Measurements from ENCODE around the gene JMJD4. TPM values are rescaled to one million over a fixed set of nuclear protein-coding genes. Genes with fewer than 3 reads are reported as not detected.

The JMJD4 gene
- total and polyA plus RNA-seq, 2 of the 8 experiments (the other 6 are each of a cell fraction or from before 2014, with no cell fraction given), result 13.2 to 23.3 TPM

DNA sequence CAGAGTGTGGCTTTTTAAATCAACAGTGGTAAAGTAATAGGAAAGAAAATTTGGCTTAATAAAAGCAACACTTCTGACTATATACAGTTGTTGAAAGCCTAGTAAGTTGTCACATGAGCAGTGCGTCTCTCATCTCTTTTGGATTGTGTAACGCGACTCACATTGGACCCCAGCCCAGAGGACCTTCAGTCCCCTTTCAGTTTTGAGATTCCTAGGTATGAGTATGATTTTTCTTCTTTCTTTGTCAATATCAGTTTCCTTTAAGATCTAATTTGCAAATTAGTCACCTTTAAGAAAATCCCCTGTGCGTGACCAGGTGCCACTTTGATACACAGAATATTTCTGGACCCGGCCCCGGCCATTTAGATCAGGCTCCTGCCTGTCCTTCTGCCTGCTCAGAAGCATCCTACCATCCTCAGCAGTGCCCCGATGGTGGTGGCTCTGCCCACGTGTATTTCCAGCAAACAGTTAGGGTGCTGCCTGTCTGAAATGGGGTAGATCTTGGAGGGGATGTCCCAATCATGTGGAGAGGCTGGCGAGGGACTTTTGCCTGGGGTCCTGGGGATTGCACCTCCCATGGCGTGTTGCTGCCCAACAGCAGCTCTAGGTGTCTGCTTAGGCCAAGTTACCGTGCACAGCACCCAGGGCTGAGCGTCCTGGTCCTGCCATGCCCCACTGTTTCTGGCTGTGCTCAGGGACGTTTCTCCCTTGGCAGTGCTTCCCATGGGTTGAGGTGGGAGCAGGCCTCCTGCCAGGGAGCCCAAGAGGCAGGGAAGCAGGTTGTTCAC is 21.3 kb upstream of the JMJD4 start:
- Histone ChIP-seq H2BK120ac (replicated peaks; ENCODE audit: low read depth, low read length) (no peak overlapping the region), H3K18ac (ENCODE audit: extremely low read depth, low read length) (no peak overlapping the region), H3K4me2 (ENCODE audit: insufficient read depth in 1 of 2, low read depth in 2 of 2, low read length in 2 of 2) (no peak overlapping the region), H2BK12ac (ENCODE audit: low read depth, low read length) (no peak overlapping the region), H3K4me1 (replicated peaks in 1 of 4; ENCODE audit: control insufficient read depth in 3 of 4, insufficient read depth in 4 of 4, low read length in 3 of 4) (no peaks in the 10 kb centered on the region), H4K20me1 (replicated peaks in 1 of 2; ENCODE audit: control insufficient read depth in 1 of 2, insufficient read depth in 2 of 2, low read length in 2 of 2) (peaks cover 14 to 25% of the 10 kb centered on the region in 2 experiments), H4K8ac (ENCODE audit: extremely low read depth, insufficient read depth, low read length) (peak overlapping the region; percentile 57; the same call in 1 of the 2 replicates), H3K4me3 (ENCODE audit: extremely low read depth in 1 of 4, insufficient read depth in 2 of 4, low read depth in 3 of 4, low read length in 4 of 4) (no peak overlapping the region), H2BK15ac (ENCODE audit: low read length) (no peak overlapping the region), H3K36me3 (ENCODE audit: control insufficient read depth in 2 of 4, insufficient read depth in 4 of 4, low read length in 3 of 4) (peaks cover 7 to 13% (median 13%) of the 10 kb centered on the region in 4 experiments; a peak in 6 of 8 replicates), H3K27me3 (replicated peaks in 1 of 4; ENCODE audit: control insufficient read depth in 3 of 4, extremely low read depth in 1 of 4, insufficient read depth in 3 of 4, low read length in 3 of 4) (no peaks in the 10 kb centered on the region), H3K27ac (ENCODE audit: low read depth, low read length) (no peak overlapping the region), H3K4ac (replicated peaks; ENCODE audit: insufficient read length, low read depth, low read length) (no peak overlapping the region), H2BK5ac (ENCODE audit: low read depth, low read length) (no peak overlapping the region), H3K9ac (replicated peaks in 1 of 4; ENCODE audit: extremely low read depth in 1 of 4, low read depth in 3 of 4, low read length in 3 of 4) (no peak overlapping the region), H3K23ac (ENCODE audit: insufficient read length) (no peak overlapping the region), H3K79me2 (ENCODE audit: control insufficient read depth in 1 of 2, insufficient read depth in 2 of 2, low read length in 2 of 2) (peaks cover 0 to 20% of the 10 kb centered on the region in 2 experiments; a peak in 2 of 4 replicates), H3K9me3 (ENCODE audit: insufficient read depth in 2 of 2, low read depth in 1 of 2, low read length in 1 of 2) (no peaks in the 10 kb centered on the region), H2AFZ (ENCODE audit: low read length) (no peak overlapping the region), H2BK20ac (ENCODE audit: low read length) (no peak overlapping the region), H4K91ac (replicated peaks; ENCODE audit: insufficient read length, low read length) (no peak overlapping the region), H3K23me2 (ENCODE audit: low read depth, low read length) (no peaks in the 10 kb centered on the region), H3K14ac (ENCODE audit: insufficient read length) (no peak overlapping the region), H3K56ac (replicated peaks; ENCODE audit: insufficient read length, low read depth, low read length) (no peak overlapping the region), H2AK5ac (ENCODE audit: low read depth, low read length) (no peak overlapping the region), H4K5ac (ENCODE audit: insufficient read length, low read depth, low read length) (no peak overlapping the region), H3K79me1 (ENCODE audit: low read depth, low read length) (peaks cover 13% of the 10 kb centered on the region)
- POLR2A ChIA-PET (ENCODE audit: partially characterized antibody), result no interaction called here
- no peak for DNase-seq (ENCODE audit: low read depth in 1 of 2, low spot score in 2 of 2)
- 94% methylated on average over 13 of the region's 13 CpGs; no CpG with 5 or more reads in 1 of the 2 experiments for WGBS, 2 experiments (ENCODE audit: extremely low coverage in 1 of 2, insufficient coverage in 1 of 2, insufficient read length in 1 of 2, insufficient replicate concordance in 2 of 2, low coverage in 1 of 2, low lambda C conversion rate in 2 of 2, missing lambda C conversion rate in 1 of 2)
- FAIRE-seq, result no peak
- no peak for TF ChIP-seq RFX5 (IDR thresholded peaks at IDR 0.05; ENCODE audit: borderline replicate concordance, low read depth, low read length)
- TF ChIP-seq KDM4A (IDR thresholded peaks at IDR 0.05; ENCODE audit: low read depth, low read length, severe bottlenecking), result no peak
- TF ChIP-seq MAFK (IDR thresholded peaks at IDR 0.05; ENCODE audit: low read depth, low read length), result no peak
- CTCF ChIA-PET (ENCODE audit: partially characterized antibody), result no interaction called here

Measured in H1 (cell line).